H9 (cell line): ENCODE results near the gene CYP17A1. TPM values are rescaled to one million over a fixed set of nuclear protein-coding genes. Genes with fewer than 3 reads are reported as not detected.

Experiments used
- DNase-seq: peaks from one replicate; pipeline ENCODE4 v3.0.0-alpha.2; 2017
- H2AFZ ChIP-seq: one replicate; pipeline ENCODE4 v1.6.1; 2013; ENCODE audit warnings: mild to moderate bottlenecking, low read length, control low read depth, moderate library complexity
- H2AK5ac ChIP-seq: 2 replicates; pipeline ENCODE4 v1.6.1; 2013; ENCODE audit warnings: low read length, control low read depth, mixed read lengths; ENCODE audit not compliant: insufficient read length
- H2BK120ac ChIP-seq: one replicate; pipeline ENCODE4 v1.6.1; 2013; ENCODE audit warnings: low read depth, mild to moderate bottlenecking, low read length, control low read depth, inconsistent platforms; ENCODE audit not compliant: poor library complexity, severe bottlenecking
- H2BK12ac ChIP-seq: 2 replicates; pipeline ENCODE4 v1.6.1; 2013; ENCODE audit warnings: low read length, control low read depth, mixed read lengths, low read depth; ENCODE audit not compliant: insufficient read length
- H2BK15ac ChIP-seq: 2 replicates; pipeline ENCODE4 v1.6.1; 2013; ENCODE audit warnings: low read depth, low read length, control low read depth
- H2BK20ac ChIP-seq: one replicate; pipeline ENCODE4 v1.6.1; 2013; ENCODE audit warnings: low read depth, mild to moderate bottlenecking, low read length, control low read depth, inconsistent platforms; ENCODE audit not compliant: poor library complexity, severe bottlenecking
- H2BK5ac ChIP-seq: 2 replicates; pipeline ENCODE4 v1.6.1; 2013; ENCODE audit warnings: low read length, control low read depth, mixed read lengths; ENCODE audit not compliant: insufficient read length
- H3K14ac ChIP-seq: 2 replicates; pipeline ENCODE4 v1.6.1; 2013; ENCODE audit warnings: low read length, control low read depth; ENCODE audit not compliant: insufficient read depth
- H3K18ac ChIP-seq: 2 replicates; pipeline ENCODE4 v1.6.1; 2013; ENCODE audit warnings: low read depth, mild to moderate bottlenecking, mixed read lengths, low read length, control low read depth; ENCODE audit not compliant: insufficient read length
- H3K23ac ChIP-seq: 2 replicates; pipeline ENCODE4 v1.6.1; 2013; ENCODE audit warnings: low read length, control low read depth, mixed read lengths, low read depth; ENCODE audit not compliant: insufficient read length
- H3K23me2 ChIP-seq: 2 replicates; pipeline ENCODE4 v1.6.1; 2013; ENCODE audit warnings: low read depth, mild to moderate bottlenecking, mixed read lengths, low read length, control low read depth; ENCODE audit not compliant: insufficient read length, poor library complexity, severe bottlenecking
- H3K27ac ChIP-seq: 2 replicates; pipeline ENCODE4 v1.5.1; 2013; ENCODE audit warnings: low read length, control low read depth, mixed read lengths, low read depth; ENCODE audit not compliant: insufficient read length
- H3K27me3 ChIP-seq: 2 replicates; pipeline ENCODE4 v1.6.1; 2013; ENCODE audit warnings: low read length, control low read depth, inconsistent platforms; ENCODE audit not compliant: insufficient read depth
- H3K4ac ChIP-seq: 2 replicates; pipeline ENCODE4 v1.6.1; 2013; ENCODE audit warnings: low read depth, mild to moderate bottlenecking, control low read depth, inconsistent platforms, low read length, moderate library complexity
- H3K4me1 ChIP-seq: 2 replicates; pipeline ENCODE4 v1.6.1; 2013; ENCODE audit warnings: low read length, control low read depth, inconsistent platforms; ENCODE audit not compliant: insufficient read depth
- H3K4me2 ChIP-seq: 2 replicates; pipeline ENCODE4 v1.6.1; 2013; ENCODE audit warnings: low read length, control low read depth, mixed read lengths; ENCODE audit not compliant: insufficient read length, insufficient read depth
- H3K56ac ChIP-seq: 2 replicates; pipeline ENCODE4 v1.6.1; 2013; ENCODE audit warnings: low read depth, mild to moderate bottlenecking, mixed read lengths, low read length, control low read depth; ENCODE audit not compliant: insufficient read length
- H3K79me1 ChIP-seq: 2 replicates; pipeline ENCODE4 v1.6.1; 2013; ENCODE audit warnings: low read depth, mild to moderate bottlenecking, moderate library complexity, low read length, control low read depth, inconsistent platforms; ENCODE audit not compliant: insufficient read depth, poor library complexity, severe bottlenecking
- H3K79me2 ChIP-seq: 2 replicates; pipeline ENCODE4 v1.6.1; 2013; ENCODE audit warnings: low read length, control low read depth, inconsistent platforms; ENCODE audit not compliant: insufficient read depth
- H3K9ac ChIP-seq: 2 replicates; pipeline ENCODE4 v1.6.1; 2013; ENCODE audit warnings: low read length, control low read depth, mixed read lengths; ENCODE audit not compliant: insufficient read length; ENCODE audit errors: extremely low read depth
- H3K9me3 ChIP-seq: one replicate; pipeline ENCODE4 v1.6.1; 2013; ENCODE audit warnings: low read depth, low read length, inconsistent platforms; ENCODE audit not compliant: control insufficient read depth
- H3T11ph ChIP-seq: one replicate; pipeline ENCODE4 v1.6.1; 2013; ENCODE audit warnings: mild to moderate bottlenecking, low read length, control low read depth, inconsistent platforms
- H4K20me1 ChIP-seq: one replicate; pipeline ENCODE4 v1.6.1; 2013; ENCODE audit not compliant: control insufficient read depth, insufficient read length, insufficient read depth
- H4K5ac ChIP-seq: 2 replicates; pipeline ENCODE4 v1.6.1; 2013; ENCODE audit warnings: low read depth, mild to moderate bottlenecking, mixed read lengths, low read length, control low read depth; ENCODE audit not compliant: insufficient read length
- H4K8ac ChIP-seq: replicated peaks from 2 replicates; pipeline ENCODE4 v1.6.1; 2013; ENCODE audit warnings: low read length, control low read depth, mixed read lengths, low read depth; ENCODE audit not compliant: insufficient read length
- H4K91ac ChIP-seq: 2 replicates; pipeline ENCODE4 v1.6.1; 2013; ENCODE audit warnings: low read depth, mild to moderate bottlenecking, moderate library complexity, mixed read lengths, low read length, control low read depth; ENCODE audit not compliant: insufficient read length
- H3K27ac Mint-ChIP-seq, 3 experiments: 2 replicates in 2 of 3; 3 replicates in 1 of 3; pipeline ENCODE4 v1.8.0; 2020 to 2021; ENCODE audit warnings: mixed read lengths in 3 of 3, mild to moderate bottlenecking in 1 of 3, moderate library complexity in 1 of 3
- H3K27me3 Mint-ChIP-seq: 2 replicates; pipeline ENCODE4 v1.8.0; 2021; ENCODE audit warnings: low read depth, mild to moderate bottlenecking, moderate library complexity, mixed read lengths
- H3K36me3 Mint-ChIP-seq, 3 experiments: 2 replicates in 2 of 3; 3 replicates in 1 of 3; pipeline ENCODE4 v1.8.0; 2020 to 2021; ENCODE audit warnings: low read depth in 3 of 3, mixed read lengths in 3 of 3; ENCODE audit not compliant: insufficient read depth in 1 of 3
- H3K4me1 Mint-ChIP-seq, 2 experiments: 2 replicates each; pipeline ENCODE4 v1.8.0; 2020; ENCODE audit warnings: mixed read lengths in 2 of 2
- H3K4me3 Mint-ChIP-seq, 2 experiments: 2 replicates in 1 of 2; 3 replicates in 1 of 2; pipeline ENCODE4 v1.8.0; 2020 to 2021; ENCODE audit warnings: mild to moderate bottlenecking in 2 of 2, mixed read lengths in 2 of 2, moderate library complexity in 1 of 2
- H3K9me3 Mint-ChIP-seq, 2 experiments: 2 replicates in 1 of 2; 3 replicates in 1 of 2; pipeline ENCODE4 v1.8.0; 2020; ENCODE audit warnings: mild to moderate bottlenecking in 2 of 2, mixed read lengths in 2 of 2, moderate library complexity in 1 of 2
- WGBS: extraction: QIAGEN DNeasy Blood & Tissue Kit; methylation state at CpG from one replicate; pipeline ENCODE4 v1.1.7; 2013; ENCODE audit warnings: missing lambda C conversion rate, low lambda C conversion rate, mixed read lengths; ENCODE audit not compliant: insufficient read length; ENCODE audit errors: extremely low coverage; 5-methylcytosine and 5-hydroxymethylcytosine counted together
- total RNA-seq: library from RNA; stranded (reverse); gene quantifications from 2 replicates; pipeline ENCODE4 v1.2.1, GENCODE V29; 2021
- TF ChIP-seq, protein P1 (sequence below): fragments of 200-600 bp; sonication (generic); conservative IDR thresholded peaks from 3 replicates; pipeline ENCODE4 v1.8.0; 2021; ENCODE audit warnings: antibody characterized with exemption, mild to moderate bottlenecking

The CYP17A1 gene
- total RNA-seq, 1 experiment from 2014 or later: not detected

DNA sequence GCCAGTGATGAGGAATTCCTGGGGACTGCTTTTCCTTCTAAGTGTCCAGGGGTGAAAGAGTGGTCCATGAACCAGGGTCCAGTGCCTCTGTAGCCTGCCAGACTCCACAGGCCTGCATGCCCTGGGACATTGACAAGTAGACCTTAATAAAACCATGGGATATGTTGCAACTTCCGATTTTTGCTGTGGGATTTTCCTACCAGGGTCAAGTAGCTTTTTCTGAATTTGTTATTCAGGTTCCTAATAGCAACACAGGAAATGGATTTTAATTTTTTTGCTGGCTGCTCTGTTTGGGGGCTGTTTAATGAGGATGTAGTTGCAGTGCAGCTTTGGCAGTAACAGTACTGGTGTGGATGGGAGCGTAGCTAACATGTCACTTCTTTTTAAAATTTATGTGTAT lies 51.4 kb downstream of the CYP17A1 start:
- Histone ChIP-seq H3K14ac (no peak overlapping the region), H3K4me2 (no peak overlapping the region), H3K9ac (no peak overlapping the region), H3K23ac (no peak overlapping the region), H2AFZ (no peak overlapping the region), H4K91ac (no peak overlapping the region), H3K27me3 (no peaks in the 10 kb centered on the region), H2BK15ac (no peak overlapping the region), H3K79me1 (no peaks in the 10 kb centered on the region), H3K79me2 (no peaks in the 10 kb centered on the region), H4K20me1 (no peaks in the 10 kb centered on the region), H2BK5ac (no peak overlapping the region), H3K4me1 (peaks cover 3% of the 10 kb centered on the region; the same call in 1 of the 2 replicates), H2AK5ac (no peak overlapping the region), H3K27ac (no peak overlapping the region), H3K18ac (no peak overlapping the region), H3K23me2 (no peaks in the 10 kb centered on the region), H2BK120ac (no peak overlapping the region), H2BK20ac (no peak overlapping the region), H4K5ac (no peak overlapping the region), H3K9me3 (no peaks in the 10 kb centered on the region), H2BK12ac (no peak overlapping the region), H3K56ac (no peak overlapping the region), H3K4ac (no peak overlapping the region), H4K8ac (no peak overlapping the region), H3T11ph (no peak overlapping the region)
- no peak for DNase-seq
- TF ChIP-seq, protein P1, sequence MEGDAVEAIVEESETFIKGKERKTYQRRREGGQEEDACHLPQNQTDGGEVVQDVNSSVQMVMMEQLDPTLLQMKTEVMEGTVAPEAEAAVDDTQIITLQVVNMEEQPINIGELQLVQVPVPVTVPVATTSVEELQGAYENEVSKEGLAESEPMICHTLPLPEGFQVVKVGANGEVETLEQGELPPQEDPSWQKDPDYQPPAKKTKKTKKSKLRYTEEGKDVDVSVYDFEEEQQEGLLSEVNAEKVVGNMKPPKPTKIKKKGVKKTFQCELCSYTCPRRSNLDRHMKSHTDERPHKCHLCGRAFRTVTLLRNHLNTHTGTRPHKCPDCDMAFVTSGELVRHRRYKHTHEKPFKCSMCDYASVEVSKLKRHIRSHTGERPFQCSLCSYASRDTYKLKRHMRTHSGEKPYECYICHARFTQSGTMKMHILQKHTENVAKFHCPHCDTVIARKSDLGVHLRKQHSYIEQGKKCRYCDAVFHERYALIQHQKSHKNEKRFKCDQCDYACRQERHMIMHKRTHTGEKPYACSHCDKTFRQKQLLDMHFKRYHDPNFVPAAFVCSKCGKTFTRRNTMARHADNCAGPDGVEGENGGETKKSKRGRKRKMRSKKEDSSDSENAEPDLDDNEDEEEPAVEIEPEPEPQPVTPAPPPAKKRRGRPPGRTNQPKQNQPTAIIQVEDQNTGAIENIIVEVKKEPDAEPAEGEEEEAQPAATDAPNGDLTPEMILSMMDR: no peak
- Mint-ChIP-seq H3K27ac (peak overlapping the region in 1 of 3 experiments; percentile 49; a peak in 1 of 7 replicates), H3K4me3 (no peak overlapping the region), H3K4me1 (peaks cover 14 to 20% of the 10 kb centered on the region in 2 experiments), H3K27me3 (no peaks in the 10 kb centered on the region), H3K36me3 (peaks cover 1 to 6% (median 4%) of the 10 kb centered on the region in 3 experiments; a peak in 4 of 7 replicates), H3K9me3 (peaks cover 5% of the 10 kb centered on the region in 2 experiments; a peak in 4 of 5 replicates)
- no CpG with 5 or more reads among the region's 2 CpGs for WGBS
